NCI-H2029 (cell line): ENCODE data around the gene SMIM24.

Experiments
- DNase-seq: peaks from one replicate; lab custom pipeline; 2025; lab: John Stamatoyannopoulos, UW

Gene SMIM24

GRCh38 chr19:3474010-3474409 lies 6.3 kb downstream of the SMIM24 start:
- no peak for DNase-seq

- DNase-seq, result no peak
These were observed 8.2 kb downstream of the SMIM24 start for GRCh38 chr19:3471954-3472655.

DNA sequence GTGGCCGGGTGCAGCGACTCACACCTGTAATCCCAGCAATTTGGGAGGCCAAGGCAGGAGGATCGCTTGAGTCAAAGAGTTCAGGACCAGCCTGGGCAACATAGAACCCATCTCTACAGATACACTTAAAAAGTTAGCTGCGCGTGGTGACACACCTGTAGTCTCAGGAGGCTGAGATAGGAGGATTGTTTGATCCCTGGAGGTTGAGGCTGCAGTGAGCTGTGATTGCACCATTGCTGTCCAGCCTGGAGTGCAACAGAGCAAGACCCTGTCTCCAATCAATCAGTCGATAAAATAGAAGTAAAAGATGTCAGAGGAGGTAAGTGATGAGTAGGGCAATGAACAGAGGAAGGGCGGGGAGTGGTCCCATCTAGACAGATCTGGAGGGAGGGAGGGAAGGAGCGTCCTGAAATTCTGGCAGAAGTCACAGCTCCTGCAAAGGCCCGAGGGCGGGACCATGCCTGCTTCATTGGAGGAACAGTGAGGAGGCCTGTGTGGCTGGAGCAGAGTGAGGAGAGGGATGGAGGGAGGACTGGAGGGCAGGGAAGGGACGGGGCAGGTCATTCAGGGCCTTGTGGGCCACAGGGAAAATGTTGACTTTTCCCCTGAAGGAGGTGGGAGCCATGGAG lies 9.7 kb downstream of the SMIM24 start:
- DNase-seq, result no peak

DNA sequence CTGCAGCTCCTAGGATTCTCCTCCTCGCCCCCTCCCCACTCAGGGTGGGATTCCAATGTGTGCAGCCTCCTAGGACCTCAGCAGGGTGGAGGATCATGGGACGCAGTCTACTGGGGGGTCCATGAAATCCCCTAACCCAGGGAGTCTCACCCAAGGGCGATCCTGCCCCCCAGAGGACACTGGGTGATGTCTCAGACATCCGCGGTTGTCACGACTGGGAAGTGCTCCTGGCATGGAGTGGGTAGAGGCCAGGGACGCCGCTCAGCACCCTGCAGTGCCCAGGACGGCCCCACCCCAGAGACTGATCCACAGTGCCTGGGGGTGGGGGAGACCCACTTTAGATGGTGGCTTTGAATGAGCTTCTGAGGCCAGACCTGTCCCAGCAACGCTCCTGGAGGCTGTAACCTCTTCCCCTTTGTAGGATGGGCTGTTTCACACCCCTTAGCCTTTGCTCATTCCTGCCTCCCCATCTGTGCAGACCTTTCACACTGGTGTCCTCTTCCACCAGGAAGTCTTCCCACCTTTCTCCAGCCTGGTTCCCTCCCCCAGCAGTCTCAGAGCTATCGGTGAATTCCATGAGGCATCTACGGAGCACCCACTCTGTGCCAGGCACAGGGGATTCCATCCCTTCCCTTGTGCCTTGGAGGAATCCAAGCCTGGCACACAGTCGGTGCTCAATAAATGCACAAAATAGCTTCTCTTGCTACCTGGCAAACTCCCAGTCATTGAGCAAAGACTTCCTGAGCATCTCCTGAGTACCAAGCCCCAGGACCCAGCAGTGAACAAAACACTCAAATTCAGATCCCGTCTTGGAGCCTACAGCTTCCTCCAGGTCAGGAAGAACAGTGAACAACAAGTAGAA lies 10.5 kb downstream of the SMIM24 start:
- DNase-seq, result no peak

DNA sequence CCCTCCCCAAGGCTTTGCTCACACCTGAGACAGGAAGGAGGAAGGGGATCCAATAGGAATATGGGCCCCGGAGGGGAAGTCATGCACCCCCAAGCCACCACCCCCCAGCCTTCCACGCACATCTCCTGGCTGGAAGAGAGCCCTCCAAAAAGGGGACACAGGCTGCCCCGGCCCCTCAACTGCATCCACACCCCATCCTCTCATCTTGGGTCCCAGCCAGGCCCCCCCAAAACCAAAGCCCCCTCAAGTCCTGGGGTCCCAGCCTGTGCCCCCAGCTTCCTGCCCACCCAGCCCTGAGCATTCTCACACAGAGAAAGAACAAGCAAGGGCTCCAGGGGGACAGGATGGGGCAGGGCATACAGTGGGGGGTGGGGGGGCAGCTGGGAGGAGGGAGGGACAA lies 12.1 kb downstream of the SMIM24 start:
- no peak for DNase-seq

- DNase-seq, result no peak
These were observed 12.7 kb downstream of the SMIM24 start for GRCh38 chr19:3467437-3468198.

DNA sequence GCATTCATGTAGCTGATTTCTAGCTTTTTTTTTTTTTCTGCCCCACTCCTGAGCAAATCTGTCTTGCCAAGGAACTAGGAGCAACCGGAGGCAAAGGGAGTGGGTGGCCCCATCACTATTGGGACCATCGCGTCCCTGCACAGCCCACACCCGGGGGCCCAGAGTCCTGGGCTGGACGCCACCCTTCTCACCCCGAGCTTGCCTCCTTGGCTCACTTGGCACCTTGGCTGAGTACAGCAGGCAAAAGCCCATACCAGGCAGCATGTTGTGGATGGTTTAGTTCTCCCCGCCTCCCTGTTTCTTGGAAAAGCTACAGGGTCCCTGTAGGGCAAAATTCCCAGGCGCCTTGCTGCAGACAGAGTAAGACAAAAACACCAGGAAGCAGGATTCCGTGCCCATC lies 13.7 kb downstream of the SMIM24 start:
- DNase-seq, result no peak

DNA sequence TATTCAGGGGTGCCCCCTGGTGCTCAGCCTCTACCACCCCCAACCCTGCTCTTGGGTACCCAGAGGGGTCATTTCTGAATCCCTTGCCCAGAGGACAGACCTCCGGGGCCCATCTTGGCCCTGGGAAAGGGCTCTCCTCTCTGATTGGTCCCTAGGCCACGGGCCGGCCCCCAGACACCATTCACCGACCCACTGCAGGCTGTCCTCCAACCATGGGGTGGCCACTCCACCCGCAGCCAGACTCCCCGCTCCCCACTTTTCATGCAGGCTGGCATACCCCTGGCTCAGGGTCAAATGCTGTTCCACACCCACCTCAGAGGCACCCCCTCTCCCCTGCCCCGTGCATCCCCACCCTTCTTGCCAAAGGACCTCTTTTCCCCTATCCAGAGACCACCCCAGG lies 14.8 kb downstream of the SMIM24 start:
- DNase-seq, result no peak

DNA sequence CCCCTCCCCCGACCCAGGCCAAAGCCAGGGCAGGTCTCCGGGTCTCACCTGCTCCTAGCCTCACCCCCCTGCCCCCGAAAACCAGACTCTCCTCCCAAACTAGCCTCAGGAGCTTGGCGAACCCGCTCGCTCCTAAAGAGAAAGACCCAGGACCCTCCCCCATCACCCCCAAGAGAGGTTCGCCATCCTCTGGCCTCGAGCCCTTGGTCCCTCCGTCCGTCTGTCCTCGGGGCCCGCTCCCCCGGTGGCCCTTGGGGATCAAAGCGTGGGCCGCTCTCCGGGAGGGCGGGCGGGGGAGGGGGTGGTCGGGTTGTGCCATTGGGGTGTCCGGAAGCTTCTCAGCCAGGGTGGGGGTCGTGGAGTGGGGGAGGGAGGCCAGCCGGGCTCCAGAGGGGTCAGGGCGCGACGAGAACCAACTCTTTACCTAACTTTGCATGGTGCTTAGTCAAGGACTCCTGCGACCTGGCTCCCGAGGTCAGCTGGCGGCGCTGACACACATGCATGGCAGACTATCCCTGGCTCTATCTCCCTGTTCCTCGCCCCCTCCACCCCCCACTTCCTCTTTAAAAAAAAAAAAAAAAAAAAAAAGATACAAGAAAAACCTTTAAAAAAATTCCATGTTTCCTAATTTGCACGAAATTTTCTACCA lies 15.6 kb downstream of the SMIM24 start:
- no peak for DNase-seq

- no peak for DNase-seq
These were observed 16.4 kb downstream of the SMIM24 start for GRCh38 chr19:3463714-3464586.

DNA sequence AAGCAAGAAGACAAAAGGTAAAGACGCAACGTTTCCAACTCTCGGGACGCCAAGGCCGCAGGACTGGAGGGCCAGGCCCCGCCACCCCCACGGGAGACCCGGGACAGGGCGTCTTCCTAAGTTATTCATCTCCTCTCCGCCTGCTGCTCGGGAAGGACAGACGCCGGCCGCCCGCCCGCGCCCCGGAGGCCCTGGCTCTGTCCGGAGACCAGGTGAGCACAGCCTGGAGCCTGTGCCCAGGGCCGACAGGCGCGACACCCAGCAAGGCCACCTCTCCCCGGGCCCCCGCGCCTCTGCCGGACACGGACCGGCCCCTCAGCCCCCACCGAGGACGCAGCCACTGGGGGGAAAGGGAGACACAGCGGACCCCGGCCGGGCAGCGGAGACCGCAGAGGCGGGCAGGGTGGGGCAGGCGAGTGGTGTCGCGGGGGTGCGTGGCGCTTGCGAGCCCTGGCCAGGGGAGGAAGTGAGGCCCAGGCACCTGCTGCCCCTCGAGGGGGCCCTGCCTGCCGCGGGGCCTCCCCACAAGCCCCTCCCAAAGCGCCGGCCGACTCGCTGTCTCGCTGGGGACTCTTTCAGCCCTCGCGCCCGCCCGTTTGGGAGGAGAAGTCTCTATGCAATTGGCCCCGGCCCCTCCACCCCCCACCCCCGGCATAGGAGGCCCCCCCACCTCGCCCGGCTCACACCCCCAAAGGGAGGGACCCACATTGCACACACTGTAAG lies 17.2 kb downstream of the SMIM24 start:
- DNase-seq, result no peak

DNA sequence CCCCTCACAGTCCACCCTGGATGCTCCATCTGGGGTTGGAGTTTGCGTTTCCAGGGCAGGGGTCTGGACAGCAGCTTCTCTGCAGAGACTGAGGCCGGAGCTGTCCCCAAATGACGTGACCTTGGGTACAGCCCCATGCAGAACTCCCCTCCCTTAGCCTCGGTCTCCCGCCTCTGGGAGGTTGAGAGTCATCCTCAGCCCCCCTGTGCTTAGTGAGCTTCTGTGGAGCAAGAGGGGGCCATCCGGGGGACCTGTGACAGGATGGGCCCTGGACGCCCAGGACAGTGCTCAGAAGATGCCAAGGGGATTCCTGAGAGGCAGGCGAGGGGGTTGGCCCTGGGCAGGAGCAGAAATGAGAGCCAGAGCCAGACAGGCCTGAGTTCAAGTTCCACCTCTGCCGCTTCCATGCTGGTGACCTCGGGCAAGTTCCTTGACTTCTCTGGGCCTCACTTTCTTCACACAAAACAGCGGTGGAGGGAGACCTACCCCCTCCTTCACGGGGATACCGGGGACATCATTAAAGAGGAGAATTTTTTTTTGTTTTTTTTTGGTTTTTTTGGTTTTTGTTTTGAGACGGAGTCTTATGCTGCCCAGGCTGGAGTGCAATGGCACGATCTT lies 20.3 kb downstream of the SMIM24 start:
- no peak for DNase-seq

- DNase-seq, result no peak
These were observed 21.0 kb downstream of the SMIM24 start for GRCh38 chr19:3459089-3459881.

- no peak for DNase-seq
These were observed 21.9 kb downstream of the SMIM24 start for GRCh38 chr19:3458229-3459088.

GRCh38 chr19:3457528-3458228 lies 22.6 kb downstream of the SMIM24 start:
- no peak for DNase-seq

- DNase-seq, result no peak
These were observed 23.3 kb downstream of the SMIM24 start for GRCh38 chr19:3456925-3457527.
